Heart right ventricle (tissue), 16 donors: ENCODE results near the gene TMEM121B. TPM values are rescaled to one million over a fixed set of nuclear protein-coding genes. Genes with fewer than 3 reads are reported as not detected.

Experiments used
- ATAC-seq, 8 donors: fragments of 200-7000 bp; cut with Tn5 transposase; one replicate each; pipeline ENCODE4 v1.9.1; 2020; ENCODE audit warnings: mild to moderate bottlenecking in 8 of 8, moderate library complexity in 8 of 8, moderate number of reproducible peaks in 1 of 8
- DNase-seq, 2 donors: peaks; one replicate each; pipeline ENCODE4 v3.0.0-alpha.2; 2020
- H3K27ac ChIP-seq, 10 donors: fragments of 200-600 bp; sonication (generic) in 2 of 10; one replicate each; pipeline versions ENCODE4 v1.5.0 to v1.8.0; 2020 to 2022; ENCODE audit warnings: mild to moderate bottlenecking in 3 of 10
- H3K27me3 ChIP-seq, 7 donors: fragments of 200-600 bp; one replicate each; pipeline ENCODE4 v1.8.0; 2021 to 2022; ENCODE audit warnings: mild to moderate bottlenecking in 2 of 7
- H3K36me3 ChIP-seq, 9 donors: fragments of 200-600 bp; sonication (generic) in 1 of 9; one replicate each; pipeline versions ENCODE4 v1.5.0 to v1.8.0; 2020 to 2022; ENCODE audit warnings: mild to moderate bottlenecking in 2 of 9
- H3K4me1 ChIP-seq, 9 donors: fragments of 200-600 bp; sonication (generic) in 1 of 9; one replicate each; pipeline versions ENCODE4 v1.5.0 to v1.8.0; 2020 to 2022; ENCODE audit warnings: mild to moderate bottlenecking in 4 of 9
- H3K4me3 ChIP-seq, 10 donors: fragments of 200-600 bp; sonication (generic) in 2 of 10; one replicate each; pipeline versions ENCODE4 v1.5.0 to v1.8.0; 2020 to 2022; ENCODE audit warnings: mild to moderate bottlenecking in 7 of 10, moderate library complexity in 2 of 10
- H3K9me3 ChIP-seq, 11 donors: fragments of 200-600 bp in 10 of 11; sonication (generic) in 2 of 11; one replicate each; pipeline versions ENCODE4 v1.5.0 to v1.8.0; 2013 to 2022; ENCODE audit warnings: mild to moderate bottlenecking in 2 of 11, control low read depth in 1 of 11, moderate library complexity in 1 of 11
- WGBS, 2 donors: extraction: QIAGEN DNeasy Blood & Tissue Kit; methylation state at CpG; one replicate each; pipeline ENCODE4 v1.1.7; 2013; ENCODE audit warnings: inconsistent platforms in 1 of 2; 5-methylcytosine and 5-hydroxymethylcytosine counted together
- intact Hi-C, 10 donors: fragments of 100-400 bp; cut with DNase I; formaldehyde crosslinking; loops; one replicate each; pipeline versions ENCODE4 v1.11.1 to v1.14.2; 2022
- polyA plus RNA-seq, 2 donors: library from polyadenylated mRNA; stranded (reverse); fragments of 200-250 nt; gene quantifications; one replicate each; pipeline ENCODE4 v1.2.3, GENCODE V29; 2013
- total RNA-seq, 10 donors: library from RNA; stranded (reverse); fragmentation: NEBNext Ultra II Directional in 3 of 10; extraction: Animal tissue kit (Norgen Biotek cat#: 25700) in 3 of 10; gene quantifications; one replicate each; pipeline versions ENCODE4 v1.2.1 to v1.2.4, GENCODE V29; 2021 to 2023
- TF ChIP-seq, protein P1 (sequence below), 9 donors: fragments of 200-600 bp; sonication (generic) in 2 of 9; IDR thresholded peaks; one replicate each; pipeline versions ENCODE4 v1.5.0 to v1.8.0; 2021 to 2022; ENCODE audit warnings: antibody characterized with exemption in 9 of 9, mild to moderate bottlenecking in 5 of 9, moderate library complexity in 1 of 9
- donor health status: Arrhythmogenic right ventricular cardiomyopathy.
- donor health status: ischemic (EF 13 %, LVEDD 7.1; RV severe dilation, severe dysfunction).
- donor health status: healthy with polysubstance abuse.
- donor health status: DM: no; HTN: yes; CAD: no.
- donor health status: DM: no; HTN: no; CAD: no.
- donor health status: ischemic (EF 25% LVEDD 6.9; RV normal size, moderate dysfunction).
- donor health status: ischemic (EF 25% LVEDD 5.7; RV mildly dilated, moderate dysfunction).
- donor health status: healthy.
- donor health status: DM: yes; HTN: yes; CAD: no.
- donor health status: Ischemic cardiomyopathy.
- donor health status: ischemic (EF 35%, LVEDD 5.7; RV mildly dilated, moderate dysfunction).
- donor health status: nonischemic (EF 11% LVEDD 7.7; RV severe dilation, severe dysfunction).
- donor health status: DM: yes; HTN: yes; CAD: no.
- donor health status: PGD.
- donor health status: ischemic (EF 29% LVEDD 5.4; RV normal size, mild dysfunction).
- donor health status: nonischemic (EF 23%, LVEDD 6.1; RV moderate dilation, normal function).

Gene TMEM121B
- total and polyA plus RNA-seq, 12 donors = 0.41 to 3.3 (median 1.9) TPM

DNA sequence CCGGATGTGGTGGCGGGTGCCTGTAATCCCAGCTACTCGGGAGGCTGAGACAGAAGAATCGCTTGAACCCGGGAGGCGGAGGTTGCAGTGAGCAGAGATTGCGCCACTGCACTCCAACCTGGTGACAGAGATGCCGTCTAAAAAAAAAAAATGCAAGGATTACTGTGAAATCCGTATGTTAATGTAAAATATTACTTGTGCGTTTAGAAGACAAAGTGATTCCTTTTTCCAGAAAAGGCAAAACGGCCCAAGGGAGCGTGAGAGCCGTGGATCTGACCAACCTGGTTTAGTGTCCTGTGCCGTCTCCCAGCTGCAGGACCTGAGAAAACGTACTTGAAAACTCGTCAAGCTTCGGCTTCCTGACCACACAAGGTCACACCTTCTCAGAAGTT is 37.0 kb upstream of the TMEM121B start:
- H3K27me3 ChIP-seq = no peaks in the 10 kb centered on the region
- intact Hi-C loops = loop anchor here in 4 of 10 donors (2.0 to 10.0 kb wide), 4 partner anchors 36 to 73 kb away; partner anchors contain the start of genes TMEM121B (in 4 of the 4) and IL17RA (in 2 of the 4)
- 42 to 48% methylated on average over 17 of the region's 17 CpGs for WGBS, 2 donors

DNA sequence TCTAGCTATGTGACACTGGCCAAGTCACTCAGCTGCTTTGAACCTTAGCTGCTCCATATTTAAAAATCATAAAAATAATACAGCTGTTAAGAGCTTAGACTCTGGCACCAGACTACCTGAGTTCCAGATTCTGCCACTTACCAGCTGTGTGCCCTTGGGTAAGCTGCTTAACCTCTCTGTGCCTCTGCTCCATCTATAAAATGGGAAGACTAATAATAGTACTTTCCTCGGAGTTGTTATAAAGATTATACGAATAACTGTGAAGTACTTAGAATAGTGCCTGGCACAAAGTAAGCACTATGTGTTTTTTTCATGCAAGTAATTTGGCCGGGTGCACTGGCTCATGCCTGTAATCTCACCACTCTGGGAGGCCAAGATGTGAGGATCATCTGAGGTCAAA is 36.6 kb upstream of the TMEM121B start:
- Histone ChIP-seq H3K4me1 (peaks cover 6 to 55% (median 38%) of the 10 kb centered on the region in 9 donors), H3K27ac (peak overlapping the region in 7 of 10 donors; percentile 86 to 97 (median 93)), H3K36me3 (no peaks in the 10 kb centered on the region), H3K9me3 (no peaks in the 10 kb centered on the region), H3K27me3 (no peaks in the 10 kb centered on the region), H3K4me3 (peak overlapping the region in 8 of 10 donors; percentile 70 to 87 (median 78))
- WGBS, 2 donors = 57 to 65% methylated on average over 3 of the region's 3 CpGs
- intact Hi-C loops = loop anchor here in 4 of 10 donors (2.0 to 10.0 kb wide), 4 partner anchors 35 to 73 kb away; partner anchors contain the start of genes TMEM121B (in 4 of the 4) and IL17RA (in 2 of the 4)
- TF ChIP-seq, protein P1, sequence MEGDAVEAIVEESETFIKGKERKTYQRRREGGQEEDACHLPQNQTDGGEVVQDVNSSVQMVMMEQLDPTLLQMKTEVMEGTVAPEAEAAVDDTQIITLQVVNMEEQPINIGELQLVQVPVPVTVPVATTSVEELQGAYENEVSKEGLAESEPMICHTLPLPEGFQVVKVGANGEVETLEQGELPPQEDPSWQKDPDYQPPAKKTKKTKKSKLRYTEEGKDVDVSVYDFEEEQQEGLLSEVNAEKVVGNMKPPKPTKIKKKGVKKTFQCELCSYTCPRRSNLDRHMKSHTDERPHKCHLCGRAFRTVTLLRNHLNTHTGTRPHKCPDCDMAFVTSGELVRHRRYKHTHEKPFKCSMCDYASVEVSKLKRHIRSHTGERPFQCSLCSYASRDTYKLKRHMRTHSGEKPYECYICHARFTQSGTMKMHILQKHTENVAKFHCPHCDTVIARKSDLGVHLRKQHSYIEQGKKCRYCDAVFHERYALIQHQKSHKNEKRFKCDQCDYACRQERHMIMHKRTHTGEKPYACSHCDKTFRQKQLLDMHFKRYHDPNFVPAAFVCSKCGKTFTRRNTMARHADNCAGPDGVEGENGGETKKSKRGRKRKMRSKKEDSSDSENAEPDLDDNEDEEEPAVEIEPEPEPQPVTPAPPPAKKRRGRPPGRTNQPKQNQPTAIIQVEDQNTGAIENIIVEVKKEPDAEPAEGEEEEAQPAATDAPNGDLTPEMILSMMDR (IDR thresholded peaks at IDR 0.05) = no peak
- no peak for DNase-seq
- ATAC-seq = no peak

More for the DNA sequence above, 37.0 kb upstream of the TMEM121B start:
- peak overlapping the region; percentile 86 to 97 (median 92) for H3K27ac ChIP-seq
- DNase-seq (no peak), ATAC-seq (no peak)
- H3K36me3 ChIP-seq = no peaks in the 10 kb centered on the region
- peak overlapping the region; percentile 7 to 87 (median 74) for H3K4me3 ChIP-seq
- H3K4me1 ChIP-seq = peaks cover 6 to 51% (median 34%) of the 10 kb centered on the region in 9 donors
- no peaks in the 10 kb centered on the region for H3K9me3 ChIP-seq
- TF ChIP-seq, protein P1 (IDR thresholded peaks at IDR 0.05) = no peak

DNA sequence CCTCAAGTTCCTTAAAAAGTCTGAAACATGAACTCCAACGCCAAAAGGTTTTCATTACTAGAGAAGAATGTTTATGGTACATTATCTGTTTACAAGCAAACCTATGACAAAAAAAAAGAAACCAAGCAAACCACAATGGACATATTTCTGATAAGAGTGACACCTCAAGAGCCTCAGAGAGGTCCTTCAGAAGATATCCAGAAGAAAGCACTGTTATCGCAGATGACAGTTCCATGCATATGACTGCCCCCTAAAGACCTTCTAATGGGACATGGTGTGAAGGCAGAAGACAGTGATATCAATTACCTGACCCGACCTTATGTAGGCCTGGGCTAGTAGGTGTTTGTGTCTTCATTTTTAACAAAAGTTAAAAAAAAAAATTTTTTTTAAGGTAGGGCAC is 34.8 kb upstream of the TMEM121B start:
- H3K4me3 ChIP-seq = no peak overlapping the region
- intact Hi-C loops = loop anchor here in 4 of 10 donors (5.0 to 10.0 kb wide), 2 partner anchors 34 to 71 kb away; partner anchors contain the start of genes TMEM121B (in 3 of the 4) and IL17RA (in 1 of the 4)
- peaks cover 6 to 64% (median 45%) of the 10 kb centered on the region in 9 donors for H3K4me1 ChIP-seq
- TF ChIP-seq, protein P1 (IDR thresholded peaks at IDR 0.05) = no peak
- no peaks in the 10 kb centered on the region for H3K9me3 ChIP-seq
- no peaks in the 10 kb centered on the region for H3K36me3 ChIP-seq
- WGBS, 2 donors = 77 to 78% methylated on average over 3 of the region's 3 CpGs
- no peak overlapping the region for H3K27ac ChIP-seq
- ATAC-seq = no peak
- DNase-seq = no peak
- H3K27me3 ChIP-seq = no peaks in the 10 kb centered on the region

DNA sequence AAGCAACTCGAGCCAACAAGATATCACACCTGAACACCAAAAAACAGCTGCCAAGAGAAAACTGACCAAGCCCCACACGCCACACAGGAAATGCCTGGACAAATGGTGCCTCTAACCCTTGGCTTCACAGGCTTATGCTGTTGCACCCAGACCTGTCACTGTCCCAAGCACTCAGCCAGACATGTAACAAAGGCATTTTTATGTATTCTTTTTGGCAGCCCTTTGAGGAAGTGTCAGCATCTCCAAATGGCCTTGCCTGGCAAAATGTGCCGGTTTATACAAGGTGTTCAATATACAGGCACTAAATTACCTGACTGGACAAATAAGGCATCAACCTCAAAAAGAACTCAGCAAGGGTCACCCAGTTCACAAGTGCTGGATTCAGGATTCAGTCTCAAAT is 31.8 kb upstream of the TMEM121B start:
- ATAC-seq = peak in 4 of 8 donors; percentile 6 to 39 (median 30)
- Histone ChIP-seq H3K9me3 (no peaks in the 10 kb centered on the region), H3K27me3 (no peaks in the 10 kb centered on the region), H3K36me3 (peaks cover 0 to 15% (median 0%) of the 10 kb centered on the region in 9 donors), H3K4me1 (peaks cover under 1 to 52% (median 37%) of the 10 kb centered on the region in 9 donors), H3K4me3 (no peak overlapping the region), H3K27ac (no peak overlapping the region)
- 55 to 62% methylated on average over 3 of the region's 3 CpGs for WGBS, 2 donors
- TF ChIP-seq, protein P1 (IDR thresholded peaks at IDR 0.05) = no peak
- intact Hi-C loops = loop anchor here in 1 of 10 donors (10.0 kb wide), 1 partner anchor 68 kb away; the partner anchor contains the start of gene IL17RA
- no peak for DNase-seq
